ENCODE results near the gene TFIP11.

TFIP11 gene

GRCh38 chr22:26447584-26448329 lies 64.5 kb downstream of the TFIP11 start:
- Histone ChIP-seq H2BK120ac (ENCODE audit: low read depth, low read length) (no peak overlapping the region), H2AK5ac (ENCODE audit: low read depth, low read length) (no peak overlapping the region), H2BK5ac (ENCODE audit: low read length) (no peak overlapping the region), H3K9me3 (replicated peaks in 1 of 2; ENCODE audit: control insufficient read depth in 2 of 2, insufficient read depth in 1 of 2, low read depth in 1 of 2, low read length in 2 of 2) (no peaks in the 10 kb centered on the region), H3K9ac (ENCODE audit: low read depth, low read length, poor library complexity) (no peak overlapping the region), H3K18ac (ENCODE audit: low read length) (no peak overlapping the region), H3K36me3 (replicated peaks in 1 of 2; ENCODE audit: control insufficient read depth in 2 of 2, insufficient read depth in 2 of 2, low read length in 2 of 2) (peaks cover 14 to 32% of the 10 kb centered on the region in 2 donors), H2BK15ac (ENCODE audit: low read length) (no peak overlapping the region), H3K4me2 (ENCODE audit: insufficient read depth, low read length, poor library complexity, severe bottlenecking) (no peak overlapping the region), H3K79me1 (ENCODE audit: low read depth, low read length) (no peaks in the 10 kb centered on the region), H2BK12ac (ENCODE audit: low read length) (no peak overlapping the region), H4K91ac (ENCODE audit: low read depth, low read length, poor library complexity) (no peak overlapping the region), H3K4ac (ENCODE audit: low read length) (no peak overlapping the region), H3K23ac (ENCODE audit: low read depth, low read length, poor library complexity) (peak overlapping the region; percentile 12), H3K4me3 (ENCODE audit: low read length in 2 of 2) (no peak overlapping the region), H3K27ac (replicated peaks; ENCODE audit: low read length) (no peak overlapping the region), H3K14ac (ENCODE audit: low read length) (no peak overlapping the region), H4K8ac (ENCODE audit: low read depth, low read length) (no peak overlapping the region), H2AFZ (ENCODE audit: low read length) (no peak overlapping the region), H3K4me1 (ENCODE audit: control insufficient read depth in 2 of 2, insufficient read depth in 1 of 2, low read depth in 1 of 2, low read length in 2 of 2) (no peaks in the 10 kb centered on the region), H3K27me3 (ENCODE audit: control insufficient read depth in 3 of 3, insufficient read depth in 3 of 3, low read depth in 1 of 3, low read length in 3 of 3) (no peaks in the 10 kb centered on the region)
- DNase-seq (ENCODE audit: low spot score): no peak
- no CpG with 5 or more reads among the region's 15 CpGs for WGBS, 2 donors (ENCODE audit: extremely low coverage in 2 of 2, insufficient read length in 2 of 2, insufficient replicate concordance in 1 of 2)

DNA sequence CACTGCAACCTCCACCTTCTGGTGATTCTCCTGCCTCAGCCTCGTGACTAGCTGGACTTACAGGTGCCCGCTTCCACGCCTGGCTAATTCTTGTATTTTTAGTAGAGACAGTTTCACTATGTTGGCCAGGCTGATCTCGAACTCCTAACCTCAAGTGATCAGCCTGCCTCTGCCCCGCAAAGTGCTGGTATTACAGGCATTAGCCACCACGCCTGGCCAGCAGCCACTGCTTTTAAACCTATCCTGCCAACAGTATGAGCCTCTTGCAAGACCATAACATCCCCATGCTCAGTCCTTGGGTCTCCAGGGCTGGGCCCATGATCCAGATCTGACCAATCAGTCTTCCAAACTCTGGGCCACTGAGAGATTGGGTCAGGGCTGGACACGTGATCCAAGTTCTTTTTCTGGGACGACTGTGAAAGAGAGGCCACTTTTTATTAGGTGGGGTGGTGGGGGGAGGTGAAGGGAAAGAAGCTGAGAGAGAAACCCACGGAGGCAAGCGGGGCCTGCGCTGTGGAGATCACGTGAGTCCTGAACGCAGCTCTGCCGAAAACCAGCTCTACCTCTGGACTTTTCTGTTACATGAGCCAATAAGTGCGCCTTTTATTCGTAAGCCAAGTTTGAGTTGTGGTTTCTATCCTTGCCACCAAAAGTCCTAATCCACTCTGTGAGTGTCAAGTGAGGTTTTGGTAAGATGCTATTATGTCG lies 65.3 kb downstream of the TFIP11 start:
- H3K27ac ChIP-seq (replicated peaks; ENCODE audit: low read length): no peak overlapping the region
- H3K9ac ChIP-seq (ENCODE audit: low read depth, low read length, poor library complexity): no peak overlapping the region
- H3K14ac ChIP-seq (ENCODE audit: low read length): no peak overlapping the region
- H4K91ac ChIP-seq (ENCODE audit: low read depth, low read length, poor library complexity): no peak overlapping the region
- H3K4ac ChIP-seq (ENCODE audit: low read length): no peak overlapping the region
- H2BK5ac ChIP-seq (ENCODE audit: low read length): no peak overlapping the region
- H3K9me3 ChIP-seq (replicated peaks in 1 of 2; ENCODE audit: control insufficient read depth in 2 of 2, insufficient read depth in 1 of 2, low read depth in 1 of 2, low read length in 2 of 2): no peaks in the 10 kb centered on the region
- H2BK120ac ChIP-seq (ENCODE audit: low read depth, low read length): no peak overlapping the region
- no peak overlapping the region for H3K18ac ChIP-seq (ENCODE audit: low read length)
- H3K4me3 ChIP-seq (ENCODE audit: low read length in 2 of 2): no peak overlapping the region
- H3K27me3 ChIP-seq (ENCODE audit: control insufficient read depth in 3 of 3, insufficient read depth in 3 of 3, low read depth in 1 of 3, low read length in 3 of 3): no peaks in the 10 kb centered on the region
- H3K4me2 ChIP-seq (ENCODE audit: insufficient read depth, low read length, poor library complexity, severe bottlenecking): no peak overlapping the region
- H4K8ac ChIP-seq (ENCODE audit: low read depth, low read length): no peak overlapping the region
- H3K79me1 ChIP-seq (ENCODE audit: low read depth, low read length): no peaks in the 10 kb centered on the region
- H2BK12ac ChIP-seq (ENCODE audit: low read length): no peak overlapping the region
- no peaks in the 10 kb centered on the region for H3K4me1 ChIP-seq (ENCODE audit: control insufficient read depth in 2 of 2, insufficient read depth in 1 of 2, low read depth in 1 of 2, low read length in 2 of 2)
- H3K36me3 ChIP-seq (replicated peaks in 1 of 2; ENCODE audit: control insufficient read depth in 2 of 2, insufficient read depth in 2 of 2, low read length in 2 of 2): peaks cover 10 to 24% of the 10 kb centered on the region in 2 donors
- no CpG with 5 or more reads among the region's 17 CpGs for WGBS, 2 donors (ENCODE audit: extremely low coverage in 2 of 2, insufficient read length in 2 of 2, insufficient replicate concordance in 1 of 2)
- no peak overlapping the region for H2BK15ac ChIP-seq (ENCODE audit: low read length)
- no peak overlapping the region for H2AFZ ChIP-seq (ENCODE audit: low read length)
- no peak overlapping the region for H3K23ac ChIP-seq (ENCODE audit: low read depth, low read length, poor library complexity)
- DNase-seq (ENCODE audit: low spot score): no peak
- no peak overlapping the region for H2AK5ac ChIP-seq (ENCODE audit: low read depth, low read length)

DNA sequence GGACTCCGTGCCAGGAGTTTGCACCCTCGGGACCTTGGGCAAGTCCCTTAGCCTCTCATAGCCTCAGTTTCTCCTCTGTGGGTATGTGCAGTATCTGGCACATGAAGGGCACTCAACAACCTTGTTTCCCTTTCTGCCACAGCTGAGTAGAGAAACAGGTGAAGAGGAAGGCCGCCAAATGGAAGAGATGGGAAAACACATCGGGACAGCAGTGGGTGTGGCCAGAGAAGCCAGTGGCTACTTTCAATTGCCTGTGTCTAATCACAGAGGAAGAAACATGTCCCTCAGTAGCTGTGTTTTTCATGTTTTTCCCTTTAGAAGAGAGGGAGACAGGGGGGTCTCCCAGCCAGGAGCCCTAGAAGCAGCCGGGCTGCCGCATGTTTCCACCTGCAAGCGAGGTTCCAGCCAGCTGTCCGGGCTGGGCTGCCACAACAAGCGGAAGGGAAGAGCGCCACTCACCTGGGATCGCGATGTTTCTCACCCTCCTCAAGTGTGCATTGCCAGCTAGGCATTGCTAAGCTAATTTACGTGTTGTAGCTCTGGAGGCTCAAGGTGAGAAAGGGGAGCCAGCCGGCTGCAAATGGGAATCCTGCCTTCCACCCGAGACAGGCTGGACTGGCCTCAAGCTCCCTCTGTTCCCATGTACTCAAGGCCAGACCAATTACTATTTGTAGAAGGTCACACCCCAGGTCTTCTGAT lies 66.5 kb downstream of the TFIP11 start:
- no peak overlapping the region for H3K18ac ChIP-seq (ENCODE audit: low read length)
- H2BK12ac ChIP-seq (ENCODE audit: low read length): no peak overlapping the region
- no peak overlapping the region for H3K4ac ChIP-seq (ENCODE audit: low read length)
- H3K4me1 ChIP-seq (ENCODE audit: control insufficient read depth in 2 of 2, insufficient read depth in 1 of 2, low read depth in 1 of 2, low read length in 2 of 2): no peaks in the 10 kb centered on the region
- no peak overlapping the region for H3K27ac ChIP-seq (replicated peaks; ENCODE audit: low read length)
- H3K9me3 ChIP-seq (replicated peaks in 1 of 2; ENCODE audit: control insufficient read depth in 2 of 2, insufficient read depth in 1 of 2, low read depth in 1 of 2, low read length in 2 of 2): no peaks in the 10 kb centered on the region
- DNase-seq (ENCODE audit: low spot score): no peak
- H2BK5ac ChIP-seq (ENCODE audit: low read length): no peak overlapping the region
- H3K4me2 ChIP-seq (ENCODE audit: insufficient read depth, low read length, poor library complexity, severe bottlenecking): no peak overlapping the region
- no peak overlapping the region for H4K91ac ChIP-seq (ENCODE audit: low read depth, low read length, poor library complexity)
- no peak overlapping the region for H2BK120ac ChIP-seq (ENCODE audit: low read depth, low read length)
- H4K8ac ChIP-seq (ENCODE audit: low read depth, low read length): no peak overlapping the region
- H3K9ac ChIP-seq (ENCODE audit: low read depth, low read length, poor library complexity): no peak overlapping the region
- H2AK5ac ChIP-seq (ENCODE audit: low read depth, low read length): no peak overlapping the region
- H3K14ac ChIP-seq (ENCODE audit: low read length): no peak overlapping the region
- WGBS, 2 donors (ENCODE audit: extremely low coverage in 2 of 2, insufficient read length in 2 of 2, insufficient replicate concordance in 1 of 2): no CpG with 5 or more reads among the region's 15 CpGs
- no peak overlapping the region for H2BK15ac ChIP-seq (ENCODE audit: low read length)
- H3K23ac ChIP-seq (ENCODE audit: low read depth, low read length, poor library complexity): peak overlapping the region; percentile 66
- no peak overlapping the region for H3K4me3 ChIP-seq (ENCODE audit: low read length in 2 of 2)
- H3K36me3 ChIP-seq (replicated peaks in 1 of 2; ENCODE audit: control insufficient read depth in 2 of 2, insufficient read depth in 2 of 2, low read length in 2 of 2): peaks cover 5 to 11% of the 10 kb centered on the region in 2 donors
- no peak overlapping the region for H2AFZ ChIP-seq (ENCODE audit: low read length)
- no peaks in the 10 kb centered on the region for H3K27me3 ChIP-seq (ENCODE audit: control insufficient read depth in 3 of 3, insufficient read depth in 3 of 3, low read depth in 1 of 3, low read length in 3 of 3)
- no peaks in the 10 kb centered on the region for H3K79me1 ChIP-seq (ENCODE audit: low read depth, low read length)

- DNase-seq (ENCODE audit: low spot score): no peak
- Histone ChIP-seq H3K9me3 (replicated peaks in 1 of 2; ENCODE audit: control insufficient read depth in 2 of 2, insufficient read depth in 1 of 2, low read depth in 1 of 2, low read length in 2 of 2) (no peaks in the 10 kb centered on the region), H3K9ac (ENCODE audit: low read depth, low read length, poor library complexity) (no peak overlapping the region), H3K14ac (ENCODE audit: low read length) (no peak overlapping the region), H3K4me2 (ENCODE audit: insufficient read depth, low read length, poor library complexity, severe bottlenecking) (no peak overlapping the region), H2BK15ac (ENCODE audit: low read length) (no peak overlapping the region), H3K27me3 (ENCODE audit: control insufficient read depth in 3 of 3, insufficient read depth in 3 of 3, low read depth in 1 of 3, low read length in 3 of 3) (no peaks in the 10 kb centered on the region), H3K4me1 (ENCODE audit: control insufficient read depth in 2 of 2, insufficient read depth in 1 of 2, low read depth in 1 of 2, low read length in 2 of 2) (no peaks in the 10 kb centered on the region), H3K4ac (ENCODE audit: low read length) (no peak overlapping the region), H3K4me3 (ENCODE audit: low read length in 2 of 2) (no peak overlapping the region), H3K18ac (ENCODE audit: low read length) (no peak overlapping the region), H2BK12ac (ENCODE audit: low read length) (no peak overlapping the region), H3K79me1 (ENCODE audit: low read depth, low read length) (no peaks in the 10 kb centered on the region), H3K23ac (ENCODE audit: low read depth, low read length, poor library complexity) (no peak overlapping the region), H4K91ac (ENCODE audit: low read depth, low read length, poor library complexity) (no peak overlapping the region), H2AK5ac (ENCODE audit: low read depth, low read length) (no peak overlapping the region), H3K27ac (replicated peaks; ENCODE audit: low read length) (no peak overlapping the region), H3K36me3 (replicated peaks in 1 of 2; ENCODE audit: control insufficient read depth in 2 of 2, insufficient read depth in 2 of 2, low read length in 2 of 2) (peaks cover 2 to 3% of the 10 kb centered on the region in 2 donors), H2AFZ (ENCODE audit: low read length) (no peak overlapping the region), H2BK5ac (ENCODE audit: low read length) (no peak overlapping the region), H2BK120ac (ENCODE audit: low read depth, low read length) (no peak overlapping the region), H4K8ac (ENCODE audit: low read depth, low read length) (no peak overlapping the region)
- WGBS, 2 donors (ENCODE audit: extremely low coverage in 2 of 2, insufficient read length in 2 of 2, insufficient replicate concordance in 1 of 2): no CpG with 5 or more reads among the region's 8 CpGs
These were observed 67.5 kb downstream of the TFIP11 start for GRCh38 chr22:26444777-26445176.

All from neuronal stem cell (in vitro differentiated cells).